Stomach (tissue), 9 donors: ENCODE measurements around the gene C4orf17. TPM values are rescaled to one million over a fixed set of nuclear protein-coding genes. Genes with fewer than 3 reads are reported as not detected.

Experiments used
- DNase-seq, 2 donors: peaks; one replicate each; pipeline versions ENCODE4 v3.0.0 to v3.0.0-alpha.2; 2013 to 2019
- H3K27ac ChIP-seq, 5 donors: fragments of 200-600 bp in 4 of 5; sonication (generic) in 4 of 5; one replicate each; pipeline ENCODE4 v1.5.1; 2013 to 2019; ENCODE audit warnings: mild to moderate bottlenecking in 1 of 5, moderate library complexity in 1 of 5
- H3K27me3 ChIP-seq, 3 donors: fragments of 200-600 bp; sonication (generic); one replicate each; pipeline ENCODE4 v1.5.1; 2017 to 2019; ENCODE audit warnings: mixed run types in 1 of 3
- H3K36me3 ChIP-seq, 4 donors: fragments of 200-600 bp; sonication (generic); 1 replicate in 3 of 4; 2 replicates in 1 of 4; pipeline ENCODE4 v1.5.1; 2016 to 2019
- H3K4me1 ChIP-seq, 4 donors: fragments of 200-600 bp; sonication (generic); one replicate each; pipeline ENCODE4 v1.5.1; 2016 to 2019
- H3K4me3 ChIP-seq, 4 donors: fragments of 200-600 bp; sonication (generic) in 3 of 4; one replicate each; pipeline ENCODE4 v1.5.1; 2016 to 2019; ENCODE audit warnings: mild to moderate bottlenecking in 1 of 4
- H3K9me3 ChIP-seq, 4 donors: fragments of 200-600 bp; sonication (generic); one replicate each; pipeline ENCODE4 v1.5.1; 2016 to 2019
- EP300 ChIP-seq: sonication (generic); formaldehyde crosslinking; IDR thresholded peaks from one replicate; pipeline ENCODE4 v1.6.1; 2017; ENCODE audit warnings: antibody characterized with exemption
- POLR2A ChIP-seq, 4 donors: fragments of 450-650 bp; IDR thresholded peaks; one replicate each; pipeline ENCODE4 v1.6.1; 2016; ENCODE audit warnings: antibody characterized with exemption in 4 of 4, control low read depth in 2 of 4, mild to moderate bottlenecking in 1 of 4, moderate library complexity in 1 of 4
- POLR2AphosphoS5 ChIP-seq, 3 donors: sonication (generic); formaldehyde crosslinking; IDR thresholded peaks; one replicate each; pipeline ENCODE4 v1.6.1; 2016; ENCODE audit warnings: antibody characterized with exemption in 3 of 3
- WGBS, 5 donors: extraction: QIAGEN DNeasy Blood & Tissue Kit in 3 of 5; methylation state at CpG; one replicate each; pipeline versions ENCODE4 v1.1.5 to v1.1.7; 2013 to 2018; 5-methylcytosine and 5-hydroxymethylcytosine counted together
- intact Hi-C: fragments of 100-400 bp; cut with DNase I; formaldehyde crosslinking; loops from one replicate; pipeline ENCODE4 v1.15.1; 2023; ENCODE audit warnings: low total_unique reads
- polyA plus RNA-seq, 3 donors: library from polyadenylated mRNA; stranded (reverse); fragments of 200-250 nt; gene quantifications; one replicate each; pipeline ENCODE4 v1.2.3, GENCODE V29; 2013
- total RNA-seq, 5 donors: library from RNA; depleted of rRNA; stranded (reverse); fragments of >200 nt; gene quantifications; one replicate each; pipeline versions ENCODE4 v1.1.0 to v1.2.3, GENCODE V29; 2014 to 2016
- TF ChIP-seq, protein P1 (sequence below), 7 experiments: fragments of 450-650 bp in 4 of 7; fragments of 200-600 bp in 3 of 7; sonication (generic) in 3 of 7; IDR thresholded peaks; one replicate each; pipeline ENCODE4 v1.5.1; 2016 to 2019; ENCODE audit warnings: antibody characterized with exemption in 7 of 7, control low read depth in 2 of 7, mild to moderate bottlenecking in 1 of 7
- donor health status: healthy with polysubstance abuse.
- donor health status: Bipolar disorder and iron deficiency.
- donor health status: healthy.

C4orf17 gene
- total and polyA plus RNA-seq, 8 donors: not detected

DNA sequence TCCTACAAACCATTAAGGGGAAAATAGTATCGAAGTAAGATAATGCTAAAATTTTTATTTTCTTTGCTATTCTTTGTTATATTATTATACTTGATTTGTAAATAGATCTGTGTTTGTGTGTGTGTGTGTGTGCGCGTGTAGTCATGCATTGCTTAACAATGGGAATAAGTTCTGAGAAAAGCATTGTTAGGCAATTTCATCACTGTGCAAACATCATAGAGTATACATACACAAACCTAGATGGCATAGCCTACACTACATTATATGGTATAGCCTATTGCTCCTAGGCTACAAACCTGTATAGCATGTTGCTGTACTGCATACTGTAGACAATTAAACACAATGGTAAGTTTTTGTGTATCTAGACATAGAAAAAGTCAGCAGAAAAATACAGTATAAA, 80.9 kb downstream of the C4orf17 start:
- TF ChIP-seq POLR2A (IDR thresholded peaks at IDR 0.05): no peak
- TF ChIP-seq, protein P1, sequence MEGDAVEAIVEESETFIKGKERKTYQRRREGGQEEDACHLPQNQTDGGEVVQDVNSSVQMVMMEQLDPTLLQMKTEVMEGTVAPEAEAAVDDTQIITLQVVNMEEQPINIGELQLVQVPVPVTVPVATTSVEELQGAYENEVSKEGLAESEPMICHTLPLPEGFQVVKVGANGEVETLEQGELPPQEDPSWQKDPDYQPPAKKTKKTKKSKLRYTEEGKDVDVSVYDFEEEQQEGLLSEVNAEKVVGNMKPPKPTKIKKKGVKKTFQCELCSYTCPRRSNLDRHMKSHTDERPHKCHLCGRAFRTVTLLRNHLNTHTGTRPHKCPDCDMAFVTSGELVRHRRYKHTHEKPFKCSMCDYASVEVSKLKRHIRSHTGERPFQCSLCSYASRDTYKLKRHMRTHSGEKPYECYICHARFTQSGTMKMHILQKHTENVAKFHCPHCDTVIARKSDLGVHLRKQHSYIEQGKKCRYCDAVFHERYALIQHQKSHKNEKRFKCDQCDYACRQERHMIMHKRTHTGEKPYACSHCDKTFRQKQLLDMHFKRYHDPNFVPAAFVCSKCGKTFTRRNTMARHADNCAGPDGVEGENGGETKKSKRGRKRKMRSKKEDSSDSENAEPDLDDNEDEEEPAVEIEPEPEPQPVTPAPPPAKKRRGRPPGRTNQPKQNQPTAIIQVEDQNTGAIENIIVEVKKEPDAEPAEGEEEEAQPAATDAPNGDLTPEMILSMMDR (IDR thresholded peaks at IDR 0.05): no peak
- no peak for TF ChIP-seq EP300
- no peak for TF ChIP-seq POLR2AphosphoS5 (IDR thresholded peaks at IDR 0.05)
- Histone ChIP-seq H3K4me3 (no peak overlapping the region), H3K9me3 (no peaks in the 10 kb centered on the region), H3K27me3 (no peaks in the 10 kb centered on the region), H3K36me3 (no peaks in the 10 kb centered on the region), H3K4me1 (no peaks in the 10 kb centered on the region), H3K27ac (no peak overlapping the region)
- intact Hi-C loops: no loop called here
- 80 to 86% (median 84%) methylated on average over 3 of the region's 3 CpGs for WGBS, 5 donors
- no peak for DNase-seq

Other genes with a start within 250 kb of the C4orf17 start
- not detected for gene ADH1A, start 220.0 kb upstream of the C4orf17 start, total RNA-seq
- not detected for gene ADH1A, start 220.0 kb upstream of the C4orf17 start, polyA plus RNA-seq
- gene ADH1B, start 189.6 kb upstream of the C4orf17 start, total RNA-seq: 100 to 1,000 TPM in 4 of 5 donors, 10 to 100 TPM in 1; 52.0 to 228 (median 183) TPM
- 100 to 1,000 TPM in 2 of 3 donors, 10 to 100 TPM in 1; 69.3 to 490 (median 198) TPM for gene ADH1B, start 189.6 kb upstream of the C4orf17 start, polyA plus RNA-seq
- 100 to 1,000 TPM in 2 of 5 donors, 10 to 100 TPM in 2, not detected in 1; 58.5 to 427 (median 233) TPM for gene ADH1C, start 158.3 kb upstream of the C4orf17 start, total RNA-seq
- gene ADH1C, start 158.3 kb upstream of the C4orf17 start, polyA plus RNA-seq: 100 to 1,000 TPM in 1 of 3 donors, 10 to 100 TPM in 2; 29.9 to 150 (median 61.3) TPM
- gene ADH7, start 75.7 kb upstream of the C4orf17 start, total RNA-seq: 10 to 100 TPM in 1 of 5 donors, 1 to 10 TPM in 3, not detected in 1; 1.3 to 20.6 (median 4.4) TPM
- gene ADH7, start 75.7 kb upstream of the C4orf17 start, polyA plus RNA-seq: 10 to 100 TPM in 2 of 3 donors, 1 to 10 TPM in 1; 1.2 to 84.2 (median 62.2) TPM
- gene TRMT10A, start 53.0 kb downstream of the C4orf17 start, total RNA-seq: 10 to 100 TPM in 1 of 5 donors, 1 to 10 TPM in 3, not detected in 1; 1.3 to 60.7 (median 5.4) TPM
- gene TRMT10A, start 53.0 kb downstream of the C4orf17 start, polyA plus RNA-seq: 1 to 10 TPM; 3.9 to 5.2 (median 4.2) TPM
- gene MTTP, start 63.8 kb downstream of the C4orf17 start, total RNA-seq: 10 to 100 TPM in 1 of 5 donors, under 1 TPM in 1, not detected in 3; 0.89 to 39.1 TPM
- gene MTTP, start 63.8 kb downstream of the C4orf17 start, polyA plus RNA-seq: under 1 TPM in 2 of 3 donors, not detected in 1; 0.05 to 0.12 TPM
- under 1 TPM in 1 of 5 donors, not detected in 4; under 0.01 TPM for gene C4orf54, start 146.8 kb downstream of the C4orf17 start, total RNA-seq
- under 1 TPM in 1 of 3 donors, not detected in 2; 0.15 TPM for gene C4orf54, start 146.8 kb downstream of the C4orf17 start, polyA plus RNA-seq